SK-MEL-5 (cell line): ENCODE results near the gene PSME3IP1. TPM values are rescaled to one million over a fixed set of nuclear protein-coding genes. Genes with fewer than 3 reads are reported as not detected.

ENCODE experiments used
- DNase-seq: peaks from one replicate; pipeline ENCODE4 v3.0.0-alpha.2; 2016; ENCODE audit warnings: low read depth, low spot score
- in situ Hi-C: cut with HindIII; loops from 2 replicates; pipeline ENCODE4 v1.10.0; 2016; ENCODE audit warnings: low sequenced_read_pairs, high pct_unique_total_duplicates, low pct_unique_long_range_greater_than_20kb
- total RNA-seq: library from RNA; depleted of rRNA; stranded (reverse); fragments of >200 nt; shearing (Covaris generic); gene quantifications from 2 replicates; pipeline ENCODE4 v1.2.3, GENCODE V29; 2014

The PSME3IP1 gene
- total RNA-seq, 1 experiment from 2014 or later = 71.2 TPM

DNA sequence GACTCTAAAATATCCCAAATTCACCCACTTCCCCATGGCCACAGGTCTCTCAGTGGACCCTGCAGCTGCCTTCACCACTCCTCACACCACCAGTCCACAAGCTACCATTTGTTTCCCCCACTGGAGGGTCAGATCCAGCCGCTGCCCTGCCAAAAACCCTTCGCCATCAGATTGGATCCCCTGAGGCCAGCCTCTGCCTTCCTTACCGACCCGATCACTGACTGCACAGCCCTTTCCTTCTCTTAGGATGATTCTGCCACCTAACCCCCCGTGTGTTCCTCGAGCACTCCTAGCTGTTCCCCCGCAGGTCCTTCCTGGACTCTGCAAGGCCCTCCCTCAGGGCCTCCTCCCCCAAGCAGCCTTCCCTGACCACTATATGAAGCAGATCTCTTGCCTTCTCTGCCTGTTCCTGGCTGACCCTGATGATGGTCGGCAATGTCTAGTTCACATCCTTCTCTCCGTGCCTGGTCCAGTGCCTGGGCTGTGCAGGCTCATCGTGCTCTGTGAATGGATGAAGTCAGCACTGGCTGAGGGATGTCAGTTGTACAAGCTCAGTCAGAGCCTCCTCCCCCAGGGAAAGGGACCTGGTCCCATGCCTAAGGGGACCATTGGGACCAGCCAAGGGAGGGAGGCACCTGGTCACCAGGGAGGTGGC, 47.4 kb downstream of the PSME3IP1 start:
- in situ Hi-C loops = no loop called here
- no peak for DNase-seq

DNA sequence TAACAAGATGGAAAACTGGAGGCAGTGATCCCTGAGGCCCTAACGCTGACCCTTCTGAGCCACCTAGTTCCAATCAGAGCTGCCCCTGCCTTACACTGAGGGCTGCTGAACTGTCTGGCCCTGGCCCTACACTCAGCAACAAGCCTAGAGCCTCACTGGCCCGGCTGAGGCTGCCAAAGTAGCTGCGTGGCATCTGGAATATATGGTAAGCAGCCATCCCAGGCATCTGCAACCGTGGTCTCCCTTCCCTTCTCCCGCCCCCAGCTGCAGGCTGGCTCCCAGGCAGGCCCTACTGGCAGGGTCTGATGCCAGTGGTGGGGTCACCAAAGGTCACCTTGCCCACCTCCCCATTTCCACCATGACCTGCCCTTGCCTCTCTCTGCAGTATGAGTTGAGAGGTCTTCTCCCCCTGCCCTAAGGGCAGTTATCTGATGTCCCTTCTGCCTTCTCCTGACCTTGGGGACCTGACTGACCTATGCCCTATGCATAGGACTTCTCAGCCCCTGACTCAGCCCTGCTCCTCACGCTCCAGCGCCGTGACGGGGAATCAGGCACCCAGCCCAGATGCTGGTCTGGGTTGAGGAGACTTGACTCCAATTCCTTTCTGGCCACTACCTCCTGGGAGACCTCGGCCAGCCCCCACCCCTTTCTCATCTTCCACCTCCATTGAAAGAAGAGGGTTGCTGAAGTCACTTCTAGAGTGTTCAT, 48.1 kb downstream of the PSME3IP1 start:
- in situ Hi-C loops = no loop called here
- DNase-seq = no peak

DNA sequence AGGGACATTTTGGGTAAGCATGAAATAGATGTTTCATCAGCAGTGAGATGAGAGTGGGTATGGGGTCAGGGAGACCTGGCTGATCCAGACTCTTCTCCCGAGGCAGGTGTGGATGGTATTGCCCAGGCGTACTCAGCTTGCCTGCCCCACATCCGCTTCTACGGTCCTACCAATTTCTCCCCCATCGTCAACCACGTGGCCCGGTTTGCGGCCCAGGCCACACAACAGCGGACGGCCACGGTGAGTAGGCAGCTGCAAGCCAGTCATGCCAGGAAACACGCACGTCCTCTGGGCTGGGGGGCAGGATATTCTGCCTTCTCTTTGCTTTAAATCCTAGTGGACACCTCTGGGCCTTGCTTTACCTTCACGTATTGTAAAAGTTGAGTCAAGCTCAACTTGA, 48.8 kb downstream of the PSME3IP1 start:
- in situ Hi-C loops = no loop called here
- no peak for DNase-seq

DNA sequence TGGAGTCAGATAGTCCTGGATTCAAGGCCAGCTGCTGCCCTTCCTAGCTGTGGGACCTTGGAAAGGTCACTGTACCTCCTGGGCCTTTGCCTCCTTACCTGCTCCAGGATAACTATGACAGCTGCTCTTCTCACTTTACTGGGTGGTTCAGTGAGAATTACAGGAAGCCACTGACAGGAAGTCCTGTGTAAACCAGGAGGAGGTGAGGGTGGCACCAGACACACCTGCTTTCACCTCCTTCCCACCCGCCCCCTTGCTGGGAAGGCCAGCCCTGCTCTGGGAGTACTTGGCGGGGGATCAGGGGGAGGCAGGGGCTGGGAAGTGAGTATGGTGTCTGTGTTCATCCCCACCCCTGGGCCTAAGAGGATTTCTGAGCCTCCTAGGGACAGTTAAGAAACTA, 50.9 kb downstream of the PSME3IP1 start:
- DNase-seq = no peak
- in situ Hi-C loops = no loop called here

DNA sequence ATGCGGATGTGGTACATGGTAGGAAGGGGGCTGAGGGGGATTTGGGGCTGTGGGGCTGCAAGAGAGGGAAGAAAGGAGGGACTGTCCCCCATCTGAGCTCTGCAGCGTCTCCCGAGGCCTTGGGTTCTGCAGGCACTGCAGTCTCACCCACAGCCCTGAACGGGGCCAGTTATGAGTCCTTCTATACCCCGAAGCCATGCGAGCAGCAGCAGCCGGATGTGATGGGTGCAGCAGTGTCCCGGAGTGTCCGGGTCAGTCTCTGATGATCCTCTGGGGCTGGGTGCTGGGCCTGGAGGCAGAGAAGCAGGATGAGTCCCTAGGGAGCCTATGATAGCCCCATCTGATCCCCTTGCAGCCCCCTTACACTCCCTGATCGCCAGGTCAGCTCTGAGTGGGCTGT, 52.0 kb downstream of the PSME3IP1 start:
- in situ Hi-C loops = no loop called here
- DNase-seq = no peak

DNA sequence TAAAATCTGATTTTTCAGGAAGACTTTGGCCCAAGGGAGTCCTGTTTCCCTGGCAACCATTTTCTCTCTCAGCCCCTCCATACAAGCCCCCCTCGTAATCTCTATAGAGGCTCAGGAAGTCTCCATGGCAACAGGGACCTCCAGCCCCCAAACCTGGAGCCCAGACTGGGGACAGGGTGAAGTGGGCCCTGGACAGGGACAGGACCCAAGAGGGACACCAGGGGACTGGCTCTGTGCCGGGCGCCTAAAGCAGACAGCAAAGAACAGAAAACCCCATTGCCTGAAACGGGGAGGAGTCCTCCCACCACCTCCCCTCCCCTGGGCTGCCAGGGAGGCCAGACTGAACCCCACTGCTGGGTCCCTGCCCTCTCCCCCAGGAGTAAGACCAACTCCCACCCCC, 52.8 kb downstream of the PSME3IP1 start:
- in situ Hi-C loops = no loop called here
- no peak for DNase-seq

DNA sequence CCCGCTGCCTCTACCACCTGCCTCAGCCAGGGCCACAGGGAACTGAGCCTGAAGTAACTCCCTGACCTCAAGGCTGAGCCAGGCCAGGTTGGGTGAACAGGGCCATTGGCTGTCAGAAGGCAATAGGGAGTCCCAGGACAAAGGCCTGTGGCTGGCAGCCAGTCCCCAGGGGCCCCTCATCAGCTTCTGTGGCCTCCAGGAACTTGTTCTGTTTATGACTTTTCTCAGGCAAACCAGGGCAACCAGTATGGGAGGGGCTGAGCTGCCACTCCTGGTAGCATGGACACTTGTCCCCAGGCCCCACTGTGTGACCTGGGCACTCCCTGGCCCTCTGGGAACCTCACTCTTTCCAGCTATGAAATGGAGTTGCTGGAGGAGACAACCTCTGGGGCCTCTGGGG, 53.4 kb downstream of the PSME3IP1 start:
- in situ Hi-C loops = no loop called here
- no peak for DNase-seq

DNA sequence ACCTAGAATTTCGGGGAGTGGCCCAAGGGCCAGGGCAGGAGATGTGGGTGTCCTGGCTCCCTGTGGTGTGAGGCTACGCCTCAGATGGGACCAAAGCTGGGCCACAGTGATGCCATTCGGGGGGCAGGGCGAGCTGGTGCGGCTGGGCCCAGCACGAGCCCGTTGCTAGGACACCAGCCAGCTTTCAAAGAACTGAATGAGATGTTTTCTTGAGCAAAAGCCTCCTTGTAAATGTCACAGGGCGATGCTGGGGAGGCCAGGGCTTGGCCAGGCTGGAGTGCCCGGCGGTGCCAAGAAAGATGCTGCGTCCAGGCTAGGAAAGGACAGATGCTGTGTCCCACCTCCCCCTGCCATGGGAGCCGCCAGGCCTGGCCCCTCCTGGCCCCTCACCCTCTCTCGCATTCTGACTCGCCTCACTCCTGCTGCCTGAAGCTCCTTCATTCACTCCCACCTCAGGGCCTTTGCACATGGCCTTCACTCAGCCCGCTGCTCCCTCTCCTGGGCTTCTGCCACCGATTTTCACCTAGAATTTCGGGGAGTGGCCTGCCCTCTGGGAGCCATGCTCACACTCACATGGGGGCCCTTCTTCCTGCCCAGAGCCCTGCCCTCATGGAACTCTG, 54.4 kb downstream of the PSME3IP1 start:
- in situ Hi-C loops = no loop called here
- DNase-seq = no peak

DNA sequence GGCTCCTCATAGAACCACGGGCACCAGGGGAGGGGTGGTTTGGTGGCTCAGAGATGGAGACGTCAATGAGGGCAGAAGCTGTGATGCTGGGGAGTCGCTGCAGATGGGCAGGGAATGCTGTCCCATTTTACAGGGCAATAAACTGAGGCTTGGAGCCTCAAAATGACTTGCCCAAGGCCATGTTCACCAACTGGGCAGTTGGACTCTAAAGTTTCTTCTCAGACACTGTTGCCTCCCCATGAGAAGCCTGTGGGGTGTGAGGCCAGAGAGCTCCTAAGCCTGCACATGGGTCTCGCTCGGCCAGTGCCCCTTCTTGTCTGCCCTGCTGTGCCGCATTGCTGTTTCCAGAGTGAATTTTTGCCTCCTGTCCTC, 54.9 kb downstream of the PSME3IP1 start:
- DNase-seq = no peak
- in situ Hi-C loops = no loop called here

DNA sequence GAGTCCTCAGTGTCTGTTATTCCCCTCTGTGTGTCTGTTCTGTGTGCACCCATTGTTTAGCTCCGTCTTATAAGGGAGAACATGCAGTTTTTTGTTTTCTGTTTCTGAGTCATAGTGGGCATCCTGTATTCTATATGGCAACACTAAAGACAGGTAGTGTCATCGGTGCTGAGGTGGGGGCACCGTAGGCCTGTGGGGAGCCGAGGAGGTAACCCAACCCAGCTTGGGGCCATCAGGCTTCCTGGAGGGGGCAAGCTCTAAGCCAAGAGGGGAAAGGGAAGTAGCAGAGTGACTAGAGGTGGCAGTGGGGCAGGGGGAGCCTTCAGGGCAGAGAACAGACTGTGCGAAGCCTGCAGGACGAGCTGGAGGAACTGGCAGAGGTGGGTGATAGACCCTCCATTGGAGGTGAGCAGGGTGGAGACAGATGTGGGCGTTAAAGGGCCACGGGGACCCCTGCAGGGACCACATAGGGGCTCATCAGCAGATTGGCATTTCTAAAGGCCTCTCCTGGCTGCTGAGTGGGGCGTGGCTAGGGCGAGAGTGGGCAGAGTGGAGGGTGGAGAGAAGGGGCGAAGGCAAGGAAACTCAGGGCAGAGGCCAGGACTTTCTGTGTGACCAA, 57.0 kb downstream of the PSME3IP1 start:
- in situ Hi-C loops = no loop called here
- no peak for DNase-seq

DNA sequence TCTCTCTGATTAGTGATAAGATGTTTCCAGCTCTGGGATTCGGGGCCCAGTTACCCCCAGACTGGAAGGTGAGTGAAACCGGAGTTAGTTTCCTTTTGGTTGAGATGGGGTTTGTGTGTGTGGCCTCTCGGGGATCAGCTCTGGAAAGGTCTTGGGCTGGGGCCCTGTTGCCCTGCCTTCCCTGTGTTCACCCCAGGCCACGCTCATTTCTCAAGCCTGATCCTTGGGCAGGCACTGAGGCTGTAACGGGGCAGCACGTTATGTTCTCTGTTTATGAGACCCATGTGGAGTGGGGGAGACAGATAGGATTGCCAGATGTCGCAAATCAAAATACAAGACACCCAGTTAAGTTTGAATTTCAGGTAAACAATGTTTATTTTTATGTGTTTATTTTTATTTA, 58.0 kb downstream of the PSME3IP1 start:
- in situ Hi-C loops = no loop called here

DNA sequence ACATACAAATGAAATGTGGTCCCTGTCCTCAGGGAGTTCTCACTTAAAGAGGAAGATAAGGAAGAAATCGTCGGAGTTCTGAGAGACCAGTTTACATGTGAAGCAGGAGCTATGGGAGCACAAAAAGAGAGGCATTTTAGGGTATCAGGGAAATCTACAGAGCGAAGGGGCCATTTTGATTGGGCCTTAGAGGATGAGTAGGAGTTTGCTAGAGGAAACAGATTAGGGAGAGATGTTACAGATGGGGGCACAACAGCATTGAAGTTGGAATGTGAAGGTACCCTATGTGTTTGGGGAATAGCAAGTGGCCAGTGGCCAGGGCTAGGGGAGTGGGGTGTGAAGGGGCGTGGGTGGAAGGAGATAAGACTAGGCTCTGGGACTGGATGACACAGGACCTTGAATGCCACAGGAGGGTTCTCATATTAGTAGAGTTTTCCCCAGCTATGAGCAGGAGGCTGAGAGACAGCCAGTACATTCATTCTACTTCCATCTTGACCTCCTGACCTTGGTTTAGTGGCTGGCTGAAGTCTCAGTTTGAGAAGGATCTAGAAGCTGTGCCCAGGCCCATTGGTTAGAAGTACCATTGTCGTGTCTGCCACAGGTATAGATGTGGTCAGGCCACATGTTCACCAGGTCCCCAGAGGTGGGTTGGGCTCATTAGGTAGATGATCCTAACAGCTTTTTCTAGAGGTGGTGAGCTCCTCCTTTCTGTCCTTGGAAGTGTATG, 58.6 kb downstream of the PSME3IP1 start:
- in situ Hi-C loops = no loop called here
- no peak for DNase-seq

More for the DNA sequence above, 58.0 kb downstream of the PSME3IP1 start:
- no peak for DNase-seq

DNA sequence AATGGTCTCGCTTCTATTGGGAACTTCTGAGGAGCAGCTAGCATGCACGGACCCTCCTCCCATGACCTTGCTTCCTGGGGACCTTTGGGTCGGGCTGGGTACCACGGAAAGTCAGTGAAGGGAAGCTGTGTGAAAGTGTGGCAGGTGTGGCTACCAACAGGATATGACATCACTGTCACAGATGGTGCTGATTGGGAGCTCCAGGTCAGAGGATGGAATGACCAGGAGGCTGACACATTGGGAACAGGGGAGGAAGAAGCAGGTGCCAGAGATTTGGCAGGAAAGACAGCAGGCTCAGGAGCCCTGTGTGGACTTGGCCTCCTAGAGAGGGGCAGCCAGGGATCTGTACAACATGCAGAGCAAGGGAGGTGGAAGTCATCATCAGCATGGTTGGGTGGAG, 59.4 kb downstream of the PSME3IP1 start:
- no peak for DNase-seq
- in situ Hi-C loops = no loop called here

DNA sequence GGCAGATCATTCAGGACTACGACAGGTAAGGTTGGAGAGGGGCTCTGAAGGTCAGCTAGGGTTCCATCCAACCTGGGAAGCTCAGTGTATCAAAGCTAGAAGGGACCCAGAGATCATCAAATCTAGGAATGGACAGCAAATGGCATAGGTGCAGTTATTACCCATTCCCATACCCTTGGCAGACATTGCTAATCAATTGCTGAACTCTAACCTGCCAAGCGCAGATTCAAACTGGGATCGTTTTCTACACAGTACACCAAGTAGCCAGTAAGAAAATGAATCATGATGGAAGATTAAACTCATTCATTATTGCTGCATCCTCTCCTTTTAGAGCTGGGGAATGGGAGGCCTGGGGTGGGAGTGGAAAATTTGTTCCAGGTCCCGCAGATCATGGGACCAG, 59.9 kb downstream of the PSME3IP1 start:
- in situ Hi-C loops = no loop called here
- no peak for DNase-seq

DNA sequence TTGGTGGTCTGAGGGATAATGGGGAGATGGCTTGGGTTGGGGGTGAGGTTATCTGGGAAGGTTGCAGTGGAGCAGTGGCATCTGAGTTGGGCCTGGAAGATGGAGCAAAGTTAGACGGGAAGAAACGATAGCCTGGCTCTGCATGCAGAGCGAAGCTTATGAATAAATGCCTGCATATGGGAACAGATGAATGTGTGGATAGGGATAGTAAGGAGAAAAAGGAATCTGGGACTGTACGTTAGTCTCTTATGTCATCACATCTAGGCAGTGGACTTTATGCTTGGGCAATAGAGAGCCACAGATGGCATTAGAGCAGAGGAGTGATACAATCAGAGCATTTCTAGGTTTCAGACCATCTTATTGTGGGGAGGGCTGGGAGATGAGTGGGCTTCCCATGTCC, 60.5 kb downstream of the PSME3IP1 start:
- in situ Hi-C loops = no loop called here
- no peak for DNase-seq

DNA sequence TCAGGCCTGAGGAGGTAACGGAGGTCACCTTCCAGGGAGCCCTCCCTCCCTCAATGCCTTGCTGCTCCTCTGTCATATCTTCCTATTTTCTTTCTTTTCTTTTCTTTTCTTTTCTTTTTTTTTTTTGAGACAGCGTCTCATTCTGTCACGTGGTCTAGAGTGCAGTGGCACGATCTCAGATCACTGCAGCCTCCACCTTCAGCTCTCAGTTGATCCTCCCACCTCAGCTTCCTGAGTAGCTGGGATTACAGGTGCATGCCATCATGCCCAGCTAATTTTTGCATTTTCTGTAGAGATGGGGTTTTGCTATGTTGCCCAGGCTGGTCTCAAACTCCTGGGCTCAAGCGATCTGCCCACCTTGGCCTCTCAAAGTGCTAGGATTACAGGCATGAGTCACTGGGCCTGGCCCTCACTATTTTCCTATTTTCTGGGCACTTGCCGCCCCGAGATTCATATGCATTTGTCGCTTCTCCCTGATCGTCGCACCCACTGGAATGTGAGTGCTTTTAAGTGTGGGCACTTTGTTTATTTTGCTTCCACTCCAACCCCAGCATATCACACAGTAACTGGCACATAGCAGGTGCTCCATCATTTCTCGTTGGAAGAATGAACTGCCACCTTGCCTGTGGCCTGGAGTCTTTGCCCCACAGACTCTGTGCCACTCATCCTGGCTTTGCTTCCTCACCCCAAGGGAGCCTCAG, 61.7 kb downstream of the PSME3IP1 start:
- DNase-seq = no peak
- in situ Hi-C loops = no loop called here

DNA sequence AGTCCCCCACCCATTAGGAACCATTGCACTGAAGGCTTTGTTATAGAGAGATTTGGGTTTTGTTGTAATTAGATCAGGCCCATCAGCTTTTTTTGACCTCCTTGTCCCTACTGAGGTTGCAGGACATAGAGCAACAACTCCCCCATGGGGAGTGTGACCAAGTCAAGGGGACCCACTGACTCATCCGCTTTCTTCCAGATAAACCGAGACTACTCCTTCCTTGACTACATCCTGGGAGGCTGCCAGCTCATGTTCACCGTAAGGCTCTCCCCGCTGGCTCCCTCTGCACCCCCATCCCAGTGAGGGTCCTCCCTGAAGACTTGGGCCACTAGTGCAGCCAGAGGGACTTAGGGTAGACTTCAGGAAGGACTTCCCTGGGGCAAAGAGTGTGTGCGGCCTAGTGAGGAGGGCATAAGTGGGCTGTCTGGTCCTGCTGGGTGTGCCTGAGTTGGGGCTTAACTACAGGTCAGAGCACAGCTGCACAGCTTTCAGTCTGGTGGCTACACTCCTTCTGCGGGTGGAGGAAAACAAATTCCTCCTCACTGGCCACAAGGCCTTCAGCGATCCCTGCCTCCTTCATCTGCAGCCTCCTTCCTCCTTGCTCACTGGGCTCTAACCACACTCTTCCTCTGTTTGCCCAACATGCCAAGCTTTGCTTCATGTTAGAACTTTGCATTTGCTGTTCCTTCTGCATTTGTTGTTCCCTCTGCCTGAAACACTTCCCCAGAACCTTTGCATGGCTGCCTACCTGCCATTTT, 62.4 kb downstream of the PSME3IP1 start:
- no peak for DNase-seq

More for the DNA sequence above, 62.4 kb downstream of the PSME3IP1 start:
- in situ Hi-C loops = no loop called here
